Measurements from ENCODE around the gene IPP. TPM values are rescaled to one million over a fixed set of nuclear protein-coding genes. Genes with fewer than 3 reads are reported as not detected.

Gene IPP
- total and polyA plus RNA-seq, 2 of the 8 experiments (the other 6 are each of a cell fraction or from before 2014, with no cell fraction given), result 1.4 to 5.6 TPM

GRCh38 chr1:45687754-45688740 lies 62.4 kb downstream of the IPP start, which contains the start of gene TMEM69:
Gene TMEM69, plus strand, starts transcription at chr1:45688181. Its CDS starts 2,888 bp downstream, at chr1:45691069.
- H3K79me2 ChIP-seq (ENCODE audit: control insufficient read depth in 1 of 2, insufficient read depth in 2 of 2, low read length in 2 of 2), result peaks cover 13 to 68% of the 10 kb centered on the region in 2 experiments
- H3K4me2 ChIP-seq (ENCODE audit: insufficient read depth in 1 of 2, low read depth in 2 of 2, low read length in 2 of 2), result peak within 1 kb of the TSS; percentile 86 to 97
- WGBS, 2 experiments (ENCODE audit: extremely low coverage in 1 of 2, insufficient coverage in 1 of 2, insufficient read length in 1 of 2, insufficient replicate concordance in 2 of 2, low coverage in 1 of 2, low lambda C conversion rate in 2 of 2, missing lambda C conversion rate in 1 of 2), result 4% methylated on average over 24 of the region's 24 CpGs; no CpG with 5 or more reads in 1 of the 2 experiments
- TF ChIP-seq CBX8 (IDR thresholded peaks at IDR 0.05; ENCODE audit: borderline replicate concordance, low read depth, low read length) (no peak), RXRA (IDR thresholded peaks at IDR 0.05; ENCODE audit: insufficient read depth, low read depth, low read length) (no peak), PHF8 (conservative IDR thresholded peaks at IDR 0.05; ENCODE audit: low read depth, low read length) (peak; percentile 85), CHD2 (IDR thresholded peaks at IDR 0.05; ENCODE audit: low read length) (peak; percentile 50; the same call in 1 of the 2 replicates), EZH2 (IDR thresholded peaks at IDR 0.05; ENCODE audit: low read depth, low read length, severe bottlenecking) (no peak), SRF (IDR thresholded peaks at IDR 0.05; ENCODE audit: low read depth, low read length) (no peak)
- TF ChIP-seq, protein P1, sequence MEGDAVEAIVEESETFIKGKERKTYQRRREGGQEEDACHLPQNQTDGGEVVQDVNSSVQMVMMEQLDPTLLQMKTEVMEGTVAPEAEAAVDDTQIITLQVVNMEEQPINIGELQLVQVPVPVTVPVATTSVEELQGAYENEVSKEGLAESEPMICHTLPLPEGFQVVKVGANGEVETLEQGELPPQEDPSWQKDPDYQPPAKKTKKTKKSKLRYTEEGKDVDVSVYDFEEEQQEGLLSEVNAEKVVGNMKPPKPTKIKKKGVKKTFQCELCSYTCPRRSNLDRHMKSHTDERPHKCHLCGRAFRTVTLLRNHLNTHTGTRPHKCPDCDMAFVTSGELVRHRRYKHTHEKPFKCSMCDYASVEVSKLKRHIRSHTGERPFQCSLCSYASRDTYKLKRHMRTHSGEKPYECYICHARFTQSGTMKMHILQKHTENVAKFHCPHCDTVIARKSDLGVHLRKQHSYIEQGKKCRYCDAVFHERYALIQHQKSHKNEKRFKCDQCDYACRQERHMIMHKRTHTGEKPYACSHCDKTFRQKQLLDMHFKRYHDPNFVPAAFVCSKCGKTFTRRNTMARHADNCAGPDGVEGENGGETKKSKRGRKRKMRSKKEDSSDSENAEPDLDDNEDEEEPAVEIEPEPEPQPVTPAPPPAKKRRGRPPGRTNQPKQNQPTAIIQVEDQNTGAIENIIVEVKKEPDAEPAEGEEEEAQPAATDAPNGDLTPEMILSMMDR (IDR thresholded peaks at IDR 0.05; ENCODE audit: control extremely low read depth in 1 of 3, insufficient read depth in 1 of 3, low read depth in 1 of 3, low read length in 3 of 3), result no peak

More at GRCh38 chr1:45687754-45688740, 62.4 kb downstream of the IPP start, which contains the start of gene TMEM69:
- H3K23me2 ChIP-seq (ENCODE audit: low read depth, low read length), result peaks cover 7% of the 10 kb centered on the region
- H2BK12ac ChIP-seq (ENCODE audit: low read depth, low read length), result peak within 1 kb of the TSS; percentile 77; the same call in 1 of the 2 replicates
- no peak within 1 kb of the TSS for H2BK120ac ChIP-seq (replicated peaks; ENCODE audit: low read depth, low read length)
- peak within 1 kb of the TSS; percentile 46 for H3K4ac ChIP-seq (replicated peaks; ENCODE audit: insufficient read length, low read depth, low read length)
- peaks cover 0 to 1% of the 10 kb centered on the region in 2 experiments for H4K20me1 ChIP-seq (replicated peaks in 1 of 2; ENCODE audit: control insufficient read depth in 1 of 2, insufficient read depth in 2 of 2, low read length in 2 of 2)
- peak within 1 kb of the TSS; percentile 96 to 99 (median 98) for H3K4me3 ChIP-seq (ENCODE audit: extremely low read depth in 1 of 4, insufficient read depth in 2 of 4, low read depth in 3 of 4, low read length in 4 of 4)
- ChIA-PET CTCF (ENCODE audit: partially characterized antibody) (interaction anchor here (1.3 kb wide), 1 partner anchor 14 kb away, joined by 3 read pairs; no protein-coding TSS in a partner anchor), POLR2A (ENCODE audit: partially characterized antibody) (interaction anchor here (0.5 to 2.6 kb wide), 19 partner anchors 9 to 444 kb away, joined by 3 to 20 read pairs (median 3); partner anchors contain the start of genes CCDC17, NASP and PIK3R3)
- peak within 1 kb of the TSS; percentile 10; the same call in 1 of the 2 replicates for H2AK5ac ChIP-seq (ENCODE audit: low read depth, low read length)
- H3K18ac ChIP-seq (ENCODE audit: extremely low read depth, low read length), result peak within 1 kb of the TSS; percentile 76; the same call in 1 of the 2 replicates
- peaks cover 0 to 2% (median 0%) of the 10 kb centered on the region in 4 experiments; a peak in 4 of 7 replicates for H3K4me1 ChIP-seq (replicated peaks in 1 of 4; ENCODE audit: control insufficient read depth in 3 of 4, insufficient read depth in 4 of 4, low read length in 3 of 4)
- H4K91ac ChIP-seq (replicated peaks; ENCODE audit: insufficient read length, low read length), result peak within 1 kb of the TSS; percentile 25
- H2BK20ac ChIP-seq (ENCODE audit: low read length), result no peak within 1 kb of the TSS
- no peaks in the 10 kb centered on the region for H3K27me3 ChIP-seq (replicated peaks in 1 of 4; ENCODE audit: control insufficient read depth in 3 of 4, extremely low read depth in 1 of 4, insufficient read depth in 3 of 4, low read length in 3 of 4)
- peak within 1 kb of the TSS; percentile 90 for H2AFZ ChIP-seq (ENCODE audit: low read length)
- H3K14ac ChIP-seq (ENCODE audit: insufficient read length), result no peak within 1 kb of the TSS
- H3K9me3 ChIP-seq (ENCODE audit: insufficient read depth in 2 of 2, low read depth in 1 of 2, low read length in 1 of 2), result no peaks in the 10 kb centered on the region
- peak within 1 kb of the TSS; percentile 82 for H4K5ac ChIP-seq (ENCODE audit: insufficient read length, low read depth, low read length)
- peak within 1 kb of the TSS; percentile 92 for H3K27ac ChIP-seq (ENCODE audit: low read depth, low read length)
- H4K8ac ChIP-seq (ENCODE audit: extremely low read depth, insufficient read depth, low read length), result peak within 1 kb of the TSS; percentile 97; the same call in 1 of the 2 replicates
- peak in 1 of 2 experiments; percentile 87 for DNase-seq (ENCODE audit: low read depth in 1 of 2, low spot score in 2 of 2)
- peak within 1 kb of the TSS; percentile 99 for H2BK5ac ChIP-seq (ENCODE audit: low read depth, low read length)
- peaks cover under 1 to 15% (median 3%) of the 10 kb centered on the region in 4 experiments; a peak in 6 of 8 replicates for H3K36me3 ChIP-seq (ENCODE audit: control insufficient read depth in 2 of 4, insufficient read depth in 4 of 4, low read length in 3 of 4)
- H2BK15ac ChIP-seq (ENCODE audit: low read length), result peak within 1 kb of the TSS; percentile 74; the same call in 1 of the 2 replicates
- no peaks in the 10 kb centered on the region for H3K79me1 ChIP-seq (ENCODE audit: low read depth, low read length)
- no peak within 1 kb of the TSS for H3K23ac ChIP-seq (ENCODE audit: insufficient read length)
- H3K56ac ChIP-seq (replicated peaks; ENCODE audit: insufficient read length, low read depth, low read length), result peak within 1 kb of the TSS; percentile 80
- FAIRE-seq, result no peak
- peak within 1 kb of the TSS; percentile 67 to 98 (median 94) for H3K9ac ChIP-seq (replicated peaks in 1 of 4; ENCODE audit: extremely low read depth in 1 of 4, low read depth in 3 of 4, low read length in 3 of 4)
